Effector memory CD8-positive, alpha-beta T cell (primary cell): ENCODE measurements around the gene POLR1F.
A peak's percentile ranks its signal among the peaks of the same experiment; 100 is the strongest.

Experiments used
- ATAC-seq: fragments of 150-1000 bp; cut with Tn5 transposase; replicated peaks from 2 replicates; pipeline ENCODE4 v1.10.0; 2021; ENCODE audit warnings: mild to moderate bottlenecking, moderate library complexity
- DNase-seq, 3 experiments: peaks; one replicate each; pipeline ENCODE4 v3.0.0; 2021
- H3K27ac Mint-ChIP-seq, 2 donors: one replicate each; pipeline ENCODE4 v1.8.0; 2022; ENCODE audit warnings: mild to moderate bottlenecking in 2 of 2, mixed read lengths in 2 of 2, moderate library complexity in 2 of 2
- H3K27me3 Mint-ChIP-seq, 2 donors: one replicate each; pipeline ENCODE4 v1.8.0; 2022; ENCODE audit warnings: mixed read lengths in 2 of 2
- H3K36me3 Mint-ChIP-seq: one replicate; pipeline ENCODE4 v1.8.0; 2022; ENCODE audit warnings: mild to moderate bottlenecking, moderate library complexity, mixed read lengths; ENCODE audit not compliant: insufficient read depth
- H3K4me1 Mint-ChIP-seq, 2 donors: one replicate each; pipeline ENCODE4 v1.8.0; 2022; ENCODE audit warnings: low read depth in 2 of 2, mixed read lengths in 2 of 2
- H3K4me3 Mint-ChIP-seq, 2 donors: one replicate each; pipeline ENCODE4 v1.8.0; 2022; ENCODE audit warnings: mild to moderate bottlenecking in 2 of 2, mixed read lengths in 2 of 2, moderate library complexity in 2 of 2
- H3K9me3 Mint-ChIP-seq, 2 donors: one replicate each; pipeline ENCODE4 v1.8.0; 2022; ENCODE audit warnings: mixed read lengths in 2 of 2
- total RNA-seq, 9 experiments: gene quantifications; one replicate each; lab custom pipeline; 2026; lab: John Stamatoyannopoulos, UW

The POLR1F gene, protein sequence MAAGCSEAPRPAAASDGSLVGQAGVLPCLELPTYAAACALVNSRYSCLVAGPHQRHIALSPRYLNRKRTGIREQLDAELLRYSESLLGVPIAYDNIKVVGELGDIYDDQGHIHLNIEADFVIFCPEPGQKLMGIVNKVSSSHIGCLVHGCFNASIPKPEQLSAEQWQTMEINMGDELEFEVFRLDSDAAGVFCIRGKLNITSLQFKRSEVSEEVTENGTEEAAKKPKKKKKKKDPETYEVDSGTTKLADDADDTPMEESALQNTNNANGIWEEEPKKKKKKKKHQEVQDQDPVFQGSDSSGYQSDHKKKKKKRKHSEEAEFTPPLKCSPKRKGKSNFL
- 23.4 to 91.2 (median 31.8) reads per million in 9 experiments for total RNA-seq

DNA sequence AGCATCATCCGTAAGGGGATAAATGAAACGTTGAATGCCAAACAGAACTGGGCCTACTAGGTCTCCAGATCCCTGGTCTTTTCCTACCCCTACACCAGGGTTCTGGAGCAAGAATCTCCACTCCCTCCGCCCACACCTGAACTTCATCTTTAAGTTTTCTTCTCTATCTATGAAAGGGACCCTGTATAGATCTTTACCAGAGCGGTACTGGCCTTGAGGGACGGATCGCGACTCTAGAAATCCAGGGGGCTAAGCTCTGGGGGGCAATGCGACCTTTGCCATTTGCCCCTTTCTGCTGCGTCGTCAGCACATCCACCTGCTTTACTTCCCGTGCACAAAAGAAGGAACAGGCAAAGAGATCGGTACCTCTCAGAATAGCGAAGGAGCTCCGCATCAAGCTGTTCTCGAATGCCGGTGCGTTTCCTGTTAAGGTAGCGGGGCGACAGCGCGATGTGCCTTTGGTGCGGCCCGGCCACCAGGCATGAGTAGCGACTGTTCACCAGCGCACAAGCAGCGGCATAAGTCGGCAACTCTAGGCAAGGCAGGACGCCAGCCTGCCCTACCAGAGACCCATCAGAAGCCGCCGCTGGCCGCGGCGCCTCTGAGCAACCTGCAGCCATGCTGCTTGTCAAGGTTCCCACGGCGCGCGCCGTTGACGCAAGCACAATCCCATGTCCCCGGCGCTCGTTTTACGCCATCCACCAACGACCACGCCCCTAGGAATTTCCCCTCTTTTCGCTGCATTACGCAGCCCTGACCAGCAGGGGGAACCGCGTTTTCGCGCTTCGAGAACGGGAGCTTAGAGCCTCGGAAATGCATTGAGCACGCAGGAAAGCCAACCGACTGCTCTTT is at the start of gene POLR1F:
Gene POLR1F, minus strand, starts transcription at position 641 of the 852 bp plus-strand sequence. Its CDS starts 21 bp downstream, at position 620.
- Mint-ChIP-seq H3K9me3 (no peaks in the 10 kb centered on the region), H3K36me3 (peaks cover 29% of the 10 kb centered on the region), H3K4me1 (peaks cover 45% of the 10 kb centered on the region in 2 donors), H3K27me3 (no peaks in the 10 kb centered on the region), H3K4me3 (peak within 1 kb of the TSS; percentile 98 to 99), H3K27ac (peak within 1 kb of the TSS; percentile 98)
- ATAC-seq (peak; percentile 93), DNase-seq (peak; percentile 92 to 98 (median 96))

DNA sequence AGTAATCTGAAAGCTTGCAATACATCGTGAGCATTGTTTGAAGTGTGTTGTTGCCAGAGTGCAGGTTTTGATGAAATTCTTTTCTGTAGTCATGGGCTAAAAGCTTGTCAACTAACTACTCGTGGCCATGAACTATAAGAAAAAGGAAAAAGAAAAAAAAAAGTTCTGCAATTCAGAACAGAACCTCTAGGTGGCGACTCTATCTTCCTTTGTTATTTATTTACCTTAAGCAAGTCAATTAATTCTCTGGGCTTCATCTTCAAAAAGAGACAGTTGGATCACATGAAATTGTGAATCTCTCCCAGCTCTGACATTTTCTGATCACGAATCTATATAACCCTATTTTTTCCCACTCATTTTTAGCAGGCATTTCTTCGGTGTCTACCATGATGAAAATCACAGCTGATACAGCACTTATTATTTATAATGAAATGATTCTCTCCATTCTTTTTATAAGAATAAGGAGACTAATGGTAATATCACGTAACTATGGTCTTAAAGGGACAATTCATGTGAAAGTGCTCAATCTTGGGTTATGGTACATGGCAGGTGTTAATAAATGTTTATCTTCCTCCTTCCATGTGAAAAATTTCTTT is 45.8 kb upstream of the POLR1F start:
- ATAC-seq (no peak), DNase-seq (no peak)
- H3K36me3 Mint-ChIP-seq = no peaks in the 10 kb centered on the region
- no peaks in the 10 kb centered on the region for H3K27me3 Mint-ChIP-seq
- no peak overlapping the region for H3K4me3 Mint-ChIP-seq
- H3K9me3 Mint-ChIP-seq = no peaks in the 10 kb centered on the region
- H3K4me1 Mint-ChIP-seq = no peaks in the 10 kb centered on the region
- H3K27ac Mint-ChIP-seq = no peak overlapping the region

DNA sequence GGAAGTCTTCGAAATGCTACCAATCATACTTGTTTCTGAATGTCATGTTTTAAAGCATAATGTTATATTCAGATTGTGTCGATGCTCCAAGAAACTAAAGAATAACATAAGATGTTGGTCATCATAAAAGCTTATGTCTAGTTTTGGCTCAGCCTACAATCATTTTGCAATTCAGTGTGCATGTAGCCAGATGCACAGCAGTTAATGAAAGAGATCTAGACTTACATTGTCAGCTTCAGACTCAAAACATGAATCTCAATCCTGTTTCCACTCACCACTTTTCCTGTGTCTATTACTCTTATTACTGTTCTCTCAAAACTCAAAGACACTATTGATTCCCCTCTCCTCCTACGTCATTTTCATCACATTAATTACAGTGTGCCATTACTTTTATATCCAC is 43.2 kb upstream of the POLR1F start:
- no peaks in the 10 kb centered on the region for H3K27me3 Mint-ChIP-seq
- H3K4me3 Mint-ChIP-seq = no peak overlapping the region
- no peaks in the 10 kb centered on the region for H3K9me3 Mint-ChIP-seq
- ATAC-seq (no peak), DNase-seq (no peak)
- no peaks in the 10 kb centered on the region for H3K36me3 Mint-ChIP-seq
- no peaks in the 10 kb centered on the region for H3K4me1 Mint-ChIP-seq
- no peak overlapping the region for H3K27ac Mint-ChIP-seq

DNA sequence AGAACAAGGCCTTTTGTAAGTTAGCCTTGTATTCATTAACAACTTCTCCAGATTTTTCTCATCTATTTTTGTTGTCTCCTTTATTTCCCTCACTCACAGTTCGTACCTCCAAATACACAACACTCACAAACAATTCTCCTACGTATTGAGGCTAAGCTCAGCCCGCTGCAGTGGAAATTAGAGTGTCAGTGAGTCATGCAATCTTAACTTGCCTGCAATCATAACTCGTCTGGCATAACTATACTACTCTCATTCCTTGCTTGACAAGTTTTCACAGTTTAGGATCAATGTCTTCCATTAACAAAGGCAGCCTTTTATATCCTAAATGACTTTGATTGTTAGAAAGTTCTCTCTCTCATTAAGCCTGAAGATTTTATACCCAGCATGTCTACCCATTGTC is 40.8 kb upstream of the POLR1F start:
- Mint-ChIP-seq H3K4me3 (no peak overlapping the region), H3K4me1 (no peaks in the 10 kb centered on the region), H3K36me3 (no peaks in the 10 kb centered on the region), H3K27ac (no peak overlapping the region), H3K27me3 (no peaks in the 10 kb centered on the region), H3K9me3 (no peaks in the 10 kb centered on the region)
- ATAC-seq = no peak
- DNase-seq = no peak

DNA sequence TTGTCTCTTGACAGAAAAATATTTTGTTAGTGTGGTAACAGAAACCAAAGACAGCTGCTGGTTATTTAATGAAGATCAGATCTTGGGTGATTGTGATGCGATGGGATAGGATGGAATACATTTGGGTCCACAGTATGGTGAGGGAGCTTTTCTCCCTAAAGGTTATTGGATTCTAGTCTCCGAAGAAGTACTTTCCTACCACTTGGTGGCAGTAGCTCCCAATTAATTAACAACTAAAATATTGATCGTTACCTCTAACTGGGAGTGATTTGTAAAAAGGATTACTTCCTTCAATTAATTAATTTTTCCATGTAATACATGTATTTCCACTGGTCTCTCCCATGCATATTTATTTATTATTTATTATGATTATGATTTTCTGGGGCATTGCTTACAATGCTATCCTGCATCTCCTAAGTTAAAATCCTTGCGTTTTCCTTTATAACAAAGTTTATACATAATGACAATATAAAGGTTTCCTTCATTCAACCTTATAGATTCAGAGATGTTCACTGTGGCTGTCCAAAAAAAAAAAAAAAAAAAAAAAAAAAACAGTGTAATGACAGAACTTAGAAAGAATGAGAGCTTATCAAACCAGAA is 39.0 kb upstream of the POLR1F start:
- H3K4me3 Mint-ChIP-seq = no peak overlapping the region
- no peaks in the 10 kb centered on the region for H3K9me3 Mint-ChIP-seq
- ATAC-seq (no peak), DNase-seq (no peak)
- H3K4me1 Mint-ChIP-seq = no peaks in the 10 kb centered on the region
- H3K27me3 Mint-ChIP-seq = peaks cover 0 to 5% of the 10 kb centered on the region in 2 donors
- H3K27ac Mint-ChIP-seq = no peak overlapping the region
- H3K36me3 Mint-ChIP-seq = no peaks in the 10 kb centered on the region

DNA sequence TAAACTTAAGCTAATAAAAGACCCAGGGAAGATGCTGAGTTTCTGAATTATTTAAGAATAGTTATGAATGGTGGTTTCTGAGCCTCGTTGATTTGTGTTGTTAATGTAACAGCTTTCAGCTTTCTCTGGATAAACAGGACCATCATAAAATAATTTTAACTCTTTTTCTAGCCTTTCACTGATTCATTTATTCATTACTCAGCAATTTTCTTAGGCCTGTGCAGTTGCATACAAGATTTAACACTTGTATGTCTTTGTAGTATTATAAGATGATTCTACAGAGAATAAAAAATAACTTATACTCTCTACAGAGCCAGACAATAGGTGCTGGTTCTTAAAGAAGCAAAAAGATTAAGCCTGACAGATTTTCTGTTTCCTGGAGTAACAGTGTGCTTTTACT is 35.2 kb upstream of the POLR1F start:
- H3K27ac Mint-ChIP-seq = no peak overlapping the region
- no peaks in the 10 kb centered on the region for H3K9me3 Mint-ChIP-seq
- DNase-seq (no peak), ATAC-seq (no peak)
- H3K36me3 Mint-ChIP-seq = no peaks in the 10 kb centered on the region
- H3K27me3 Mint-ChIP-seq = peaks cover 0 to 5% of the 10 kb centered on the region in 2 donors
- H3K4me1 Mint-ChIP-seq = no peaks in the 10 kb centered on the region
- no peak overlapping the region for H3K4me3 Mint-ChIP-seq

DNA sequence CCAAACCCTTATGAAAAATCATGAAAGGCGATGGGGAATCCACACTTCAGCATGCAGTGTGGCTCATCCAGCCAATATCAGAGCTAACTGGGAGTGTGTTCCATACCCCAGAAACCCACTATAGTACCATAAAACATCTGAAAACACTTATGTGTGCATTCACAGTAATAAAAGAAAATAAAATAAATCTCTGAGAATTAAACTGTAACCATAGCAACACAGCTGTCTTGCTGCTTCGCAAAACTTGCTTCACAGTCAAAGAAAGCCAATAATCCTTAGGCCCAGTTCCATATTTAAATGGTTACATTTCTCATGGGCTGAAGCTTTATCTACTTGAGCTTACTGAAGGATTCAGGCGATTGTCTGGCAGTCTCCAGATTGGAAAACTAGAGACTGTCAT is 19.9 kb upstream of the POLR1F start:
- Mint-ChIP-seq H3K27me3 (peaks cover 15 to 24% of the 10 kb centered on the region in 2 donors), H3K4me1 (no peaks in the 10 kb centered on the region), H3K9me3 (no peaks in the 10 kb centered on the region), H3K4me3 (no peak overlapping the region), H3K36me3 (no peaks in the 10 kb centered on the region), H3K27ac (no peak overlapping the region)
- DNase-seq (no peak), ATAC-seq (no peak)

DNA sequence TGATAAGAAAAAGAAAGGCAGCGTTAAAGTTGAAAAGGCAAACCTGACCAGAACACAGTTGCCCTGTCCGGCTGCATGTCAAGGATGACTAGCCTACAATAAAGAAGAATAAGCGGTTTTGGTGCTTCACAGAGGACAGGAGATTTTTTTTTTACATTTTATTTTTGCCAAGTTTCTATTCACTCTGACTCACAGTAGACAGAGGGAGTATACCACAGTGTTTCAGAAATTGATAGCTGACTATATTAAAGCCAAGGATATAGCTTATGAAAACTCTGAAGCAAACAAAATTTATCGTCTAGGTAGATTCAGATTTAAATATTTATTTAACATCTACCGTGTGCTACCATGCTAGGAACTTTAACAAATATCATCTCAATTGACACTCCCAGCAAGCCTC is 16.9 kb upstream of the POLR1F start:
- Mint-ChIP-seq H3K36me3 (no peaks in the 10 kb centered on the region), H3K4me1 (no peaks in the 10 kb centered on the region), H3K27ac (no peak overlapping the region), H3K9me3 (no peaks in the 10 kb centered on the region), H3K27me3 (peaks cover 14 to 15% of the 10 kb centered on the region in 2 donors), H3K4me3 (no peak overlapping the region)
- ATAC-seq (no peak), DNase-seq (no peak)

DNA sequence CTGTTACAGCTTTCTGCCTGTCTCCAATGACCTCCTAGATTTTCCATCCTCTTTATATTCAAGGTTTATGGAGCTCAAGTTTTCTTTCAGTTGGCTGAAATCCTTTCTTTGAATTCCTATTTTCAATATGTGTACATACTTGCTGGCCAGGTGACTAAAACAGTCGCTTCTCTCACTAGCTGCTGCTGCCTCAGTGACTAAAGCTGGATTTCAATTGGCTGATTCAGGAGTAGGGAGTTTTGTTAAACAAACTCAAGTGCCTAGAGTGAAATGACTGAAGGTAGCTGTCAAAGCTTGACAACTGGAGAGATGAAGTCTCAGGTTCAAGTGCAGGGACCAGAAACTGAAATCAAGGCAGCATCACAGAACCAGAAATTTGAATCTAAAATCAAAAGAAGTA is 6.7 kb upstream of the POLR1F start:
- DNase-seq = no peak
- Mint-ChIP-seq H3K9me3 (no peaks in the 10 kb centered on the region), H3K27me3 (peaks cover 0 to 4% of the 10 kb centered on the region in 2 donors), H3K4me3 (no peak overlapping the region), H3K27ac (no peak overlapping the region), H3K4me1 (peaks cover 2 to 3% of the 10 kb centered on the region in 2 donors), H3K36me3 (peaks cover 6% of the 10 kb centered on the region)
- ATAC-seq = no peak

DNA sequence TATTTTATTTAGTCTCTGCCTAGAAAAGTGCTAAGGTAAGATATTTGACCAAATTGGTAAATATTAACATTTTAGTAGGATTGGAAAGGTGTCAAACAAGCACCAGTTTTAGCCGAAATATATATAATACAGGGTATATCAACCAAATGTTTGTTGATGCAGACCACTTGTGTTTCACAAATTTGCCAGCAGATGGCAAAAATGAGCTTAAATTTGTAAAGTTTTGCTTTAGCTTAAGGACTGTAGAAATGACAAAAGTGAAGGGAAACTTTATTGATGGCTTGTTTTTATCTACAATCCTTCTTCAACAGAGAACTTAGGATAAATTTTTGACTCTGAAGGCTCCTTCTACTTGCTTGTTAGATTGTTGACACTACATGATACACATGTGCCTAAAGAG is 4.8 kb upstream of the POLR1F start:
- no peaks in the 10 kb centered on the region for H3K27me3 Mint-ChIP-seq
- H3K4me3 Mint-ChIP-seq = no peak overlapping the region
- H3K4me1 Mint-ChIP-seq = peaks cover 15 to 16% of the 10 kb centered on the region in 2 donors
- DNase-seq (peak; percentile 47 to 63 (median 53)), ATAC-seq (no peak)
- H3K27ac Mint-ChIP-seq = no peak overlapping the region
- H3K9me3 Mint-ChIP-seq = no peaks in the 10 kb centered on the region
- H3K36me3 Mint-ChIP-seq = peaks cover 18% of the 10 kb centered on the region

DNA sequence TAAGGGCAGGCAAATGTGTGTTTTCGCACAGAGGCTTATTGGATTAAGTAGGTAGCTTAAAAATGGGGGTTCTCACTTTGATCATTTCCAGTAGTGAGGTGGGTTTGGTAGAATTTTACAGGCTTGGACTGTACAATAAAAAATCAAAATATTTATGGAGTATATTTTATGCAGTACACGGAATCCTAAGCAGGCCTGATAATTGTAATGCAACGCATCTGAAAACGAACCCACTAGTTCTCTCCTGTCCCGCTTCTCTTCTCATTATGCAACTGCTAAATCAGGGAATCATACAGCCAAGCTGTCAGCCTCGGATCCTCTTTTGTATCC is 377 bp upstream of the POLR1F start:
- H3K27ac Mint-ChIP-seq = peak overlapping the region; percentile 98
- no peak for DNase-seq
- no peak for ATAC-seq
- no peaks in the 10 kb centered on the region for H3K27me3 Mint-ChIP-seq
- H3K4me1 Mint-ChIP-seq = peaks cover 45 to 49% of the 10 kb centered on the region in 2 donors
- peak overlapping the region; percentile 98 to 99 for H3K4me3 Mint-ChIP-seq
- no peaks in the 10 kb centered on the region for H3K9me3 Mint-ChIP-seq
- H3K36me3 Mint-ChIP-seq = peaks cover 26% of the 10 kb centered on the region

DNA sequence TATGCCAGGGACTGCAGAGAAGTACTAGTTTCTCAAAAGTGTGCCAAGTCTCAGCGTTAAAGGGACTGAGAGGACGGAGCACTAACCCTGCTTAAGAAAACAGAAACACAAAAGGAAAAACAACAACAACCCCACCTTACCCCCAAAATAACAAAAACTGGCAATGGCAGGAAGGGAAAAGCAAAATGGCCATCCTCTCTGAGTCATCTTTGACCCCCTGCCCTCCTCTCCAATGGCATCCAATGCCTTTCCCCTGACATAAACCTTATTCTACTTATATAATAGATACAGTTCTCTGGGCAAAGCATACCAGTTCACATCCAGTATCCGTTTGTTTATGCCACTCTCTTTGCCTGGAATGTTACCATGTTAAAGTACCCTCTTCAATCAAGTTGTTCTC is 1.6 kb downstream of the POLR1F start:
- ATAC-seq = no peak
- peak overlapping the region; percentile 98 for H3K27ac Mint-ChIP-seq
- no peaks in the 10 kb centered on the region for H3K9me3 Mint-ChIP-seq
- no peak for DNase-seq
- H3K36me3 Mint-ChIP-seq = peaks cover 32% of the 10 kb centered on the region
- no peaks in the 10 kb centered on the region for H3K27me3 Mint-ChIP-seq
- peak overlapping the region; percentile 98 to 99 for H3K4me3 Mint-ChIP-seq
- peaks cover 45% of the 10 kb centered on the region in 2 donors for H3K4me1 Mint-ChIP-seq

DNA sequence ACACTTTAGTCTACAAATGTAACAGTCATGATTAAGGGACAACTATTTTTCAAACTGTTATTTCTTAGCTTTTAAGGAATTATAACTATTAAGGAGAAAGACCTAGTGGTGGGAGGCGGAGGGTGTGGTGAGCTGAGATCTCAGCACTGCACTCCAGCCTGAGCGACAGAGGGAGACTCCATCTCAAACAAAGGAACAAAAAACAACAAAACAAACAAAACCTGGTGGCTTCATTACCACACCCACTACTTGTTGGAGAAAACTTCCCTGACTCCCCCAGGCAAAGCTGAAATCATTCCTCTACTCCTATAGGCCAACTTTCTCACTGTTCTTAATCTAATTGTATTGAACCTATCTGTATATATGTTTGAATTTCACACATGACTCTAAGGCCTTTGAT is 3.2 kb downstream of the POLR1F start:
- peak overlapping the region; percentile 49 to 98 for H3K27ac Mint-ChIP-seq
- ATAC-seq (no peak), DNase-seq (no peak)
- H3K36me3 Mint-ChIP-seq = peaks cover 36% of the 10 kb centered on the region
- H3K4me1 Mint-ChIP-seq = peaks cover 45% of the 10 kb centered on the region in 2 donors
- no peaks in the 10 kb centered on the region for H3K9me3 Mint-ChIP-seq
- no peaks in the 10 kb centered on the region for H3K27me3 Mint-ChIP-seq
- H3K4me3 Mint-ChIP-seq = no peak overlapping the region
